Fibroblast of villous mesenchyme (primary cell): ENCODE results near the gene SCART1. TPM values are rescaled to one million over a fixed set of nuclear protein-coding genes. Genes with fewer than 3 reads are reported as not detected.

ENCODE experiments used
- total RNA-seq: library from RNA; depleted of rRNA; stranded (reverse); fragments of >200 nt; gene quantifications from 2 replicates; pipeline ENCODE4 v1.2.3, GENCODE V29; 2012

The SCART1 gene
- total RNA-seq, 1 donor: 2.6 TPM

Other genes starting within 250 kb of the SCART1 start
- not detected in 2 replicates for gene UTF1, start 223.7 kb upstream of the SCART1 start, total RNA-seq
- gene VENTX, start 216.1 kb upstream of the SCART1 start, total RNA-seq: not detected in 2 replicates
- gene ADAM8, start 177.1 kb upstream of the SCART1 start, total RNA-seq: 2.3 and 7.8 TPM in 2 replicates
- gene TUBGCP2, start 145.1 kb upstream of the SCART1 start, total RNA-seq: 56.7 and 66.9 TPM in 2 replicates
- 21.2 and 27.1 TPM in 2 replicates for gene ZNF511, start 145.0 kb upstream of the SCART1 start, total RNA-seq
- not detected in 2 replicates for gene CALY, start 117.0 kb upstream of the SCART1 start, total RNA-seq
- not detected in 2 replicates for gene PRAP1, start 106.6 kb upstream of the SCART1 start, total RNA-seq
- gene FUOM, start 95.9 kb upstream of the SCART1 start, total RNA-seq: 7.3 and 13.2 TPM in 2 replicates
- 50.3 and 59.6 TPM in 2 replicates for gene ECHS1, start 80.6 kb upstream of the SCART1 start, total RNA-seq
- gene PAOX, start 74.7 kb upstream of the SCART1 start, total RNA-seq: 6.4 and 7.8 TPM in 2 replicates
- gene MTG1, start 59.8 kb upstream of the SCART1 start, total RNA-seq: 22.5 and 35.4 TPM in 2 replicates
- gene SPRN, start 29.3 kb upstream of the SCART1 start, total RNA-seq: 0.32 and 0.43 TPM in 2 replicates
- gene CYP2E1, start 73.4 kb downstream of the SCART1 start, total RNA-seq: 1.3 and 1.6 TPM in 2 replicates
- 1.3 and 1.6 TPM in 2 replicates for gene SYCE1, start 111.6 kb downstream of the SCART1 start, total RNA-seq
- gene FRG2B, start 172.8 kb downstream of the SCART1 start, total RNA-seq: under 0.01 TPM in 1 of 2 replicates, not detected in the other